ENCODE results near the gene NGB. TPM values are rescaled to one million over a fixed set of nuclear protein-coding genes. Genes with fewer than 3 reads are reported as not detected.

NGB gene
- polyA plus RNA-seq, 3 donors = not detected

- Mint-ChIP-seq H3K4me1 (peaks cover 2% of the 10 kb centered on the region), H3K9me3 (peaks cover 0 to 2% (median 0%) of the 10 kb centered on the region in 7 donors), H3K27ac (no peak overlapping the region), H3K27me3 (ENCODE audit: low read depth in 3 of 3) (peaks cover 2 to 22% (median 10%) of the 10 kb centered on the region in 3 donors), H3K4me3 (no peak overlapping the region), H3K36me3 (no peaks in the 10 kb centered on the region)
- WGBS (ENCODE audit: insufficient coverage) = 94% methylated on average over 2 of the region's 5 CpGs
- intact Hi-C loops (cut with micrococcal nuclease) = no loop called here
- H3K27me3 ChIP-seq (ENCODE audit: control insufficient read depth in 2 of 2, insufficient read depth in 2 of 2, low read length in 2 of 2) = no peaks in the 10 kb centered on the region
- H2AFZ ChIP-seq (ENCODE audit: insufficient read depth, low read depth, low read length, poor library complexity, severe bottlenecking) = no peak overlapping the region
- no peaks in the 10 kb centered on the region for H3K9me3 ChIP-seq (replicated peaks in 1 of 2; ENCODE audit: control insufficient read depth in 1 of 2, insufficient read depth in 1 of 2, low read length in 2 of 2)
- no peaks in the 10 kb centered on the region for H3K4me1 ChIP-seq (ENCODE audit: control insufficient read depth in 1 of 2, insufficient read depth in 2 of 2, low read length in 2 of 2)
- H3K36me3 ChIP-seq (replicated peaks in 1 of 2; ENCODE audit: control insufficient read depth in 1 of 2, insufficient read depth in 2 of 2, low read length in 2 of 2) = no peaks in the 10 kb centered on the region
- H3K4me3 ChIP-seq (replicated peaks in 1 of 3; ENCODE audit: low read depth in 2 of 3, low read length in 3 of 3) = no peak overlapping the region
- TF ChIP-seq, protein P1, sequence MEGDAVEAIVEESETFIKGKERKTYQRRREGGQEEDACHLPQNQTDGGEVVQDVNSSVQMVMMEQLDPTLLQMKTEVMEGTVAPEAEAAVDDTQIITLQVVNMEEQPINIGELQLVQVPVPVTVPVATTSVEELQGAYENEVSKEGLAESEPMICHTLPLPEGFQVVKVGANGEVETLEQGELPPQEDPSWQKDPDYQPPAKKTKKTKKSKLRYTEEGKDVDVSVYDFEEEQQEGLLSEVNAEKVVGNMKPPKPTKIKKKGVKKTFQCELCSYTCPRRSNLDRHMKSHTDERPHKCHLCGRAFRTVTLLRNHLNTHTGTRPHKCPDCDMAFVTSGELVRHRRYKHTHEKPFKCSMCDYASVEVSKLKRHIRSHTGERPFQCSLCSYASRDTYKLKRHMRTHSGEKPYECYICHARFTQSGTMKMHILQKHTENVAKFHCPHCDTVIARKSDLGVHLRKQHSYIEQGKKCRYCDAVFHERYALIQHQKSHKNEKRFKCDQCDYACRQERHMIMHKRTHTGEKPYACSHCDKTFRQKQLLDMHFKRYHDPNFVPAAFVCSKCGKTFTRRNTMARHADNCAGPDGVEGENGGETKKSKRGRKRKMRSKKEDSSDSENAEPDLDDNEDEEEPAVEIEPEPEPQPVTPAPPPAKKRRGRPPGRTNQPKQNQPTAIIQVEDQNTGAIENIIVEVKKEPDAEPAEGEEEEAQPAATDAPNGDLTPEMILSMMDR (IDR thresholded peaks at IDR 0.05) = no peak
- no peak overlapping the region for H3K9ac ChIP-seq (ENCODE audit: insufficient read depth, low read length, poor library complexity, severe bottlenecking)
- H3K27ac ChIP-seq (ENCODE audit: low read depth in 1 of 2, low read length in 2 of 2) = no peak overlapping the region
- peak in 1 of 3 donors; percentile 29 for DNase-seq
- H3K79me2 ChIP-seq (ENCODE audit: insufficient read depth, low read length) = no peaks in the 10 kb centered on the region
- H4K20me1 ChIP-seq (ENCODE audit: insufficient read depth, low read length) = no peaks in the 10 kb centered on the region
- no peak overlapping the region for H3K4me2 ChIP-seq (replicated peaks; ENCODE audit: extremely low read depth, low read length, poor library complexity, severe bottlenecking)
Measured at GRCh38 chr14:77258566-77258965, 12.4 kb downstream of the NGB start.

DNA sequence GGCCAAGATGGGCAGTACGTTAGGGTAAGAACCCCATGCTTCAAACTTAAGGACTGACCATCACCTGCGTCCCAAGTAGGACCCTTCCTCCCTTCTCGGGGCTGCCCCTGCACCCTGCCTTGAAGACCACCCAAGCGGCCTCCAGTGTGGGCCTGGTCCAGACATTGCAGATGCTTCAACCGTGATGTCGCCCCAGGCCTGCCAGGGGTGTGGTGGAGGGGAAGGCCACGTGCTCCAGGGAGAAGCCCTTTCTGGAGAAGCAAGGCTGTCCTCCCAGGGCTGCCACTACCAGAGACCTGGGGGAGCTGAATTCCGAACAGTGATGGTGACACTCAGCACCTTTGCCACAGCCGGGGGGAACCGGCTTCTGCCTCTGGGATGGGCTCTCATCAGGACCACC lies 13.3 kb downstream of the NGB start:
- no peak overlapping the region for H3K4me3 Mint-ChIP-seq
- TF ChIP-seq, protein P1 (IDR thresholded peaks at IDR 0.05) = no peak
- Histone ChIP-seq H2AFZ (ENCODE audit: insufficient read depth, low read depth, low read length, poor library complexity, severe bottlenecking) (no peak overlapping the region), H3K9me3 (replicated peaks in 1 of 2; ENCODE audit: control insufficient read depth in 1 of 2, insufficient read depth in 1 of 2, low read length in 2 of 2) (no peaks in the 10 kb centered on the region), H3K4me1 (ENCODE audit: control insufficient read depth in 1 of 2, insufficient read depth in 2 of 2, low read length in 2 of 2) (no peaks in the 10 kb centered on the region), H3K4me3 (replicated peaks in 1 of 3; ENCODE audit: low read depth in 2 of 3, low read length in 3 of 3) (no peak overlapping the region), H3K27me3 (ENCODE audit: control insufficient read depth in 2 of 2, insufficient read depth in 2 of 2, low read length in 2 of 2) (no peaks in the 10 kb centered on the region), H3K36me3 (replicated peaks in 1 of 2; ENCODE audit: control insufficient read depth in 1 of 2, insufficient read depth in 2 of 2, low read length in 2 of 2) (no peaks in the 10 kb centered on the region), H3K4me2 (replicated peaks; ENCODE audit: extremely low read depth, low read length, poor library complexity, severe bottlenecking) (no peak overlapping the region), H3K79me2 (ENCODE audit: insufficient read depth, low read length) (no peaks in the 10 kb centered on the region), H4K20me1 (ENCODE audit: insufficient read depth, low read length) (no peaks in the 10 kb centered on the region), H3K9ac (ENCODE audit: insufficient read depth, low read length, poor library complexity, severe bottlenecking) (no peak overlapping the region), H3K27ac (ENCODE audit: low read depth in 1 of 2, low read length in 2 of 2) (no peak overlapping the region)
- H3K27me3 Mint-ChIP-seq (ENCODE audit: low read depth in 3 of 3) = peaks cover 2 to 19% (median 8%) of the 10 kb centered on the region in 3 donors
- H3K4me1 Mint-ChIP-seq = peaks cover 2% of the 10 kb centered on the region
- H3K27ac Mint-ChIP-seq = no peak overlapping the region
- no peak for DNase-seq
- intact Hi-C loops (cut with micrococcal nuclease) = no loop called here
- H3K9me3 Mint-ChIP-seq = peaks cover 0 to 2% (median 0%) of the 10 kb centered on the region in 7 donors
- 97% methylated on average over 10 of the region's 10 CpGs for WGBS (ENCODE audit: insufficient coverage)
- H3K36me3 Mint-ChIP-seq = no peaks in the 10 kb centered on the region
